Measurements from ENCODE around the gene TRIM49B. TPM values are rescaled to one million over a fixed set of nuclear protein-coding genes. Genes with fewer than 3 reads are reported as not detected.

The TRIM49B gene
- total RNA-seq = not detected in 2 replicates

GRCh38 chr11:49028523-49028922, at the start of gene TRIM49B:
Gene TRIM49B, plus strand, starts transcription at chr11:49028823. Its CDS starts 2,777 bp downstream, at chr11:49031600.

GRCh38 chr11:48983785-48984184, 44.8 kb upstream of the TRIM49B start, which contains the start of gene TRIM51G:
Gene TRIM51G, minus strand, starts transcription at chr11:48983885. Its CDS starts 2,190 bp downstream, at chr11:48981695.

GRCh38 chr11:49059012-49059411, 30.4 kb downstream of the TRIM49B start, which contains the start of gene TRIM64C:
Gene TRIM64C, minus strand, starts transcription at chr11:49059112. Its CDS starts 0 bp downstream, at chr11:49059112.

Other genes starting within 250 kb of the TRIM49B start
- gene TRIM51G, start 44.9 kb upstream of the TRIM49B start, total RNA-seq = not detected in 2 replicates
- not detected in 2 replicates for gene TRIM64C, start 30.3 kb downstream of the TRIM49B start, total RNA-seq
- gene FOLH1, start 179.8 kb downstream of the TRIM49B start, total RNA-seq = not detected in 2 replicates